Stimulated activated CD4-positive, alpha-beta T cell treated with anti-CD3 and anti-CD28 coated beads, TNF-alpha, amount 100 ng/mL, for 1 hour (primary cell): ENCODE data around the gene BRCA1.
"Not testable (repeated sequence)": the region's sequence is repeated elsewhere in the genome, so short reads cannot be mapped to it uniquely, and the experiment has no call there.

Source experiments
- DNase-seq, 3 donors: peaks; one replicate each; pipeline ENCODE4 v3.0.0-alpha.2; 2020; ENCODE audit warnings: low read depth in 3 of 3, low spot score in 1 of 3

The BRCA1 gene

GRCh38 chr17:43134774-43135453 lies 9.8 kb upstream of the BRCA1 start:
- DNase-seq: no peak

GRCh38 chr17:43133439-43133838 lies 8.3 kb upstream of the BRCA1 start:
- DNase-seq: not testable (repeated sequence)

GRCh38 chr17:43132117-43132516 lies 7.0 kb upstream of the BRCA1 start:
- DNase-seq: no peak

- DNase-seq: no peak
Observed at GRCh38 chr17:43129671-43130010, 4.5 kb upstream of the BRCA1 start.

- DNase-seq: not testable (repeated sequence)
Observed at GRCh38 chr17:43127333-43127876, 2.2 kb upstream of the BRCA1 start.

GRCh38 chr17:43126911-43127290 lies 1.7 kb upstream of the BRCA1 start:
- DNase-seq: no peak

GRCh38 chr17:43125967-43126910 lies 1.1 kb upstream of the BRCA1 start:
- no peak for DNase-seq

GRCh38 chr17:43118679-43119615 lies 6.2 kb downstream of the BRCA1 start:
- no peak for DNase-seq

GRCh38 chr17:43114151-43114552 lies 11.0 kb downstream of the BRCA1 start:
- no peak for DNase-seq

GRCh38 chr17:43106552-43106951 lies 18.6 kb downstream of the BRCA1 start:
- DNase-seq: no peak

- DNase-seq: no peak
Observed at GRCh38 chr17:43105146-43105545, 20.0 kb downstream of the BRCA1 start.

- DNase-seq: no peak
Observed at GRCh38 chr17:43104665-43105064, 20.5 kb downstream of the BRCA1 start.

- not testable (repeated sequence) for DNase-seq
Observed at GRCh38 chr17:43095364-43095763, 29.8 kb downstream of the BRCA1 start.

GRCh38 chr17:43094129-43094835 lies 30.9 kb downstream of the BRCA1 start:
- DNase-seq: no peak

- DNase-seq: no peak
Observed at GRCh38 chr17:43092901-43093300, 32.3 kb downstream of the BRCA1 start.

- no peak for DNase-seq
Observed at GRCh38 chr17:43090022-43090421, 35.1 kb downstream of the BRCA1 start.

GRCh38 chr17:43085474-43085873 lies 39.7 kb downstream of the BRCA1 start:
- DNase-seq: no peak

GRCh38 chr17:43079641-43080302 lies 45.4 kb downstream of the BRCA1 start:
- DNase-seq: no peak

- no peak for DNase-seq
Observed at GRCh38 chr17:43074869-43075268, 50.3 kb downstream of the BRCA1 start.

GRCh38 chr17:43070872-43071271 lies 54.3 kb downstream of the BRCA1 start:
- no peak for DNase-seq
